Fibroblast of mammary gland (primary cell): ENCODE measurements around the gene PHF21A.

Experiments used
- DNase-seq: peaks from one replicate; pipeline ENCODE4 v3.0.0-alpha.2; 2010; ENCODE audit warnings: low read depth
- H3K4me3 ChIP-seq: 2 replicates; pipeline ENCODE4 v1.5.1; 2011; ENCODE audit warnings: low read depth, mild to moderate bottlenecking, low read length, moderate library complexity; ENCODE audit not compliant: control insufficient read depth
- TF ChIP-seq, protein P1 (sequence below): conservative IDR thresholded peaks from 2 replicates; pipeline ENCODE4 v1.5.1; 2011; ENCODE audit warnings: low read depth, low read length, inconsistent platforms; ENCODE audit not compliant: control insufficient read depth, insufficient read depth

PHF21A gene

DNA sequence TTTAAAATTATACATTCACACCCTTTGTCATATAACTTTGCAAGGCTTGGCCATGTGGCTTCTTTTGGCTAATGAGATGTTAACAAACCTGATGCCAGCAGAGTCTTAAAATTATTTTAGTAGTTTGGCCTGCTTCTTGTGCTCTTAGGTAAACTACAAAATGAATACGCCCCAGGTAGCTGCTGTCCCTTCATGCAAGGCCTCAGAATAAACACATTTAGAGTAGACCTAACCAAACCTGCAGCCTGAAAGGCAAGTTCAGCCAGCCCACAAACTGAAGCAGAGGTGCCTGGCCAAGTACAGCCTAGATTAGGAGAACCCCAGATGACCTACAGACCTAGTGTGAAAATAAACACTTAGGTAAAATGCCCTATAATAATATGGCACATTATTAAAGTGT lies 50.2 kb downstream of the PHF21A start:
- no peak overlapping the region for H3K4me3 ChIP-seq
- DNase-seq, result no peak
- TF ChIP-seq, protein P1, sequence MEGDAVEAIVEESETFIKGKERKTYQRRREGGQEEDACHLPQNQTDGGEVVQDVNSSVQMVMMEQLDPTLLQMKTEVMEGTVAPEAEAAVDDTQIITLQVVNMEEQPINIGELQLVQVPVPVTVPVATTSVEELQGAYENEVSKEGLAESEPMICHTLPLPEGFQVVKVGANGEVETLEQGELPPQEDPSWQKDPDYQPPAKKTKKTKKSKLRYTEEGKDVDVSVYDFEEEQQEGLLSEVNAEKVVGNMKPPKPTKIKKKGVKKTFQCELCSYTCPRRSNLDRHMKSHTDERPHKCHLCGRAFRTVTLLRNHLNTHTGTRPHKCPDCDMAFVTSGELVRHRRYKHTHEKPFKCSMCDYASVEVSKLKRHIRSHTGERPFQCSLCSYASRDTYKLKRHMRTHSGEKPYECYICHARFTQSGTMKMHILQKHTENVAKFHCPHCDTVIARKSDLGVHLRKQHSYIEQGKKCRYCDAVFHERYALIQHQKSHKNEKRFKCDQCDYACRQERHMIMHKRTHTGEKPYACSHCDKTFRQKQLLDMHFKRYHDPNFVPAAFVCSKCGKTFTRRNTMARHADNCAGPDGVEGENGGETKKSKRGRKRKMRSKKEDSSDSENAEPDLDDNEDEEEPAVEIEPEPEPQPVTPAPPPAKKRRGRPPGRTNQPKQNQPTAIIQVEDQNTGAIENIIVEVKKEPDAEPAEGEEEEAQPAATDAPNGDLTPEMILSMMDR, result no peak

GRCh38 chr11:46069595-46069994 lies 51.7 kb downstream of the PHF21A start:
- H3K4me3 ChIP-seq, result no peak overlapping the region
- TF ChIP-seq, protein P1, result no peak

GRCh38 chr11:46066335-46066734 lies 54.9 kb downstream of the PHF21A start:
- TF ChIP-seq, protein P1, result no peak
- DNase-seq, result no peak
- no peak overlapping the region for H3K4me3 ChIP-seq

More at GRCh38 chr11:46069595-46069994, 51.7 kb downstream of the PHF21A start:
- DNase-seq, result no peak

- TF ChIP-seq, protein P1, result no peak
- DNase-seq, result no peak
- no peak overlapping the region for H3K4me3 ChIP-seq
These were observed 55.6 kb downstream of the PHF21A start for GRCh38 chr11:46065681-46066080.

DNA sequence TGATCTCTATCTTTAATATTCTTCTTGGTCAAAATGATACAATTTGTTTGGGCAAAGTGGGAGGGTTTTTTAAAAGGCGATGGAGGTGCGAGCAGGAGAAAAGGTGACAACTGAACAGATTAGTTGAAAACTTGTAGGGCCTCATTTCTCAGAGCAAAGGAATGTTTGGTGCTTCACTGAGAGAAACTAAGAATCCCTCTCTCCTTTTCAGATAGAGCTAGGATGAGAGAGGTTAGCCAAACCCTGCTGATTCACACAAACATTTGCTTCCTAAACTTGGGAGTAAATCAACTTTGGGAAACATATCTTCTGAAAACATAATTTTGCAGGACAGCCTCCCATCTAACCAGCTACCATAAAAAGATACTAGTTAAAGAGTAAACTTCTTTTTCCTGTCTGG lies 57.0 kb downstream of the PHF21A start:
- TF ChIP-seq, protein P1, result no peak
- DNase-seq, result peak; percentile 12
- no peak overlapping the region for H3K4me3 ChIP-seq

- TF ChIP-seq, protein P1, result no peak
- no peak overlapping the region for H3K4me3 ChIP-seq
- no peak for DNase-seq
These were observed 58.1 kb downstream of the PHF21A start for GRCh38 chr11:46063138-46063537.

- no peak overlapping the region for H3K4me3 ChIP-seq
- DNase-seq, result no peak
- TF ChIP-seq, protein P1, result no peak
These were observed 61.2 kb downstream of the PHF21A start for GRCh38 chr11:46060013-46060412.
